ENCODE data around the gene NDRG2.
"Not testable (repeated sequence)": the region's sequence is repeated elsewhere in the genome, so short reads cannot be mapped to it uniquely, and the experiment has no call there.

Gene NDRG2

GRCh38 chr14:21015312-21015711 is 9.5 kb downstream of the NDRG2 start:
- DNase-seq (ENCODE audit: low read depth in 3 of 3, low spot score in 1 of 3), result no peak

- peak; percentile 59 to 70 (median 61) for DNase-seq (ENCODE audit: low read depth in 3 of 3, low spot score in 1 of 3)
Observed at GRCh38 chr14:21014761-21015190, 10.1 kb downstream of the NDRG2 start.

GRCh38 chr14:21011136-21011535 is 13.7 kb downstream of the NDRG2 start:
- DNase-seq (ENCODE audit: low read depth in 3 of 3, low spot score in 1 of 3), result no peak

DNA sequence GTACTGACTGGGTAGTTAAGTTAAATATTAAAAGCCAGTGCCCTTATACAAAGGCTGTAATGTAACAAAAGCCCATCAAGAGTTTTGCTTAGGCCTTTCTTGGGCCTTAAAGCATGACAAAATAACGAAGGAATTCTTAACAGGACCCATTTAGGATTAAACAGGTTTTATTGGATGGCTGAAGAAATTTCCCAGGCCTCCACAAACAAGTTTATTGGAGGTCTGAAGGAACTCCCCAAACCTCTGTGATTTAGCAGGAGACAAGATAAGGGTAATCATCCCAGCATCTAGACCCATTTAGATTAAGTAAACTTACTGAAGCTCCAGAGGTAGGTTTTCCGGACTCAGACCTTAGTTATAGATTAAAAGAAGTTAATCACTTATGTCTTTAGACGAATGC is 15.1 kb downstream of the NDRG2 start:
- DNase-seq (ENCODE audit: low read depth in 3 of 3, low spot score in 1 of 3), result not testable (repeated sequence)

DNA sequence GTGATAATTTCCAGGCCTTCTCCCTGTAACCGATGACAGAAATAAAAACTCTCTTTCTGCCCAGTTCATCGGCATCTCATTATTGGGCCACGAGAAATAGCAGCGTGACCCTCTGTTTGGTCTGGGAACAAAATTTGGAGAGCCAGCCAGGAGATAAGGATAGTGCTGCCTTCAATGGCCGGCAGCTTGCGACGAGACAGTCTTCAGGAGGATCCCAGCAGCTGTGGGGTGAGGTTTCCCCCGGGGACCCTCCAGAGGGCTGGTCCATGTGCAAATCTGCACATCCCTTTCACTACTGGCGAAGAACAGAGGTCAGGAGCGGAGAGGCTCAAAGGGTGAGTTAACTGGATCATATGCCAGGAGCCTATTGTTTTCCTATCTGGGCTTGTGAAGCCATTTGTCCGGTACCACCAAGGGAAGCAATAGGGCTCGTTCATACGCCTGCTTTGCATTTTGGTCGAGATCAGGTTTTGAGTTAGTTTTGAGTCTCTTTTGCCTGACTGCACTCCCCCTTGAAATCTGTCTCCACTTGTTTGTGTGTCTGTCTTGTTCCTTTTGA is 21.0 kb downstream of the NDRG2 start:
- DNase-seq (ENCODE audit: low read depth in 3 of 3, low spot score in 1 of 3), result no peak

DNA sequence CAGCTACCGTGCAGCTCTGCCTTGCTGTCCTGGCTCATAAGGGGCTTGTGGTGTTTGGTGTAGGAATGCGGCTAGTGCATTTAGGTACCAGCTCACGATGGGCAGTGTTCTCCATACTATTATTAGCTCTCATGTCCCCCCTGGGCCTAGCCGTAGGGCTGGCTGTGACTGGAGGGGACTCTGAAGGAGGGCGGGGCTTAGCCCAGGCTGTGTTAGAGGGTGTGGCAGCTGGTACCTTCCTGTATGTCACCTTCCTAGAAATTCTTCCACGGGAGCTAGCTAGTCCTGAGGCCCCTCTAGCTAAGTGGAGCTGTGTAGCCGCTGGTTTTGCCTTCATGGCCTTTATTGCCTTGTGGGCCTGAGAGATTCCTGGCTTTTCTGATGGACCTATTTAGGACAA is 23.6 kb downstream of the NDRG2 start:
- no peak for DNase-seq (ENCODE audit: low read depth in 3 of 3, low spot score in 1 of 3)

DNA sequence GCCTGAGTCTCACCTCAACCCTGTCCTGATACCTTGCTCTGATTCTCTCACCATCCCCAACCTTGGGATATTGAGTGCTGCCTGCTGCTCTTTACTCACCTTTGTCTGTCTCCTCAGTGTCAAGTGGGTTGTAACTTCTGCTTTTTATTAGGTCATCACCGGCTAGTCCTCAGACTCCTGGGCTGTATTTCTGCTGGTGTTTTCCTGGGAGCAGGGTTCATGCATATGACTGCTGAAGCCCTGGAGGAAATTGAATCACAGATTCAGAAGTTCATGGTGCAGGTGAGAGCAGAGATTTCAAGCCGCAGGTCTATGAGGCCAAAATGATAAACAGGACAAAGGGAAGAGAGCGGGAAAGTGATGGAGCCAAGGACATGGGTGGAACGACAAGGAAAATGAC is 25.3 kb downstream of the NDRG2 start:
- DNase-seq (ENCODE audit: low read depth in 3 of 3, low spot score in 1 of 3), result no peak

DNA sequence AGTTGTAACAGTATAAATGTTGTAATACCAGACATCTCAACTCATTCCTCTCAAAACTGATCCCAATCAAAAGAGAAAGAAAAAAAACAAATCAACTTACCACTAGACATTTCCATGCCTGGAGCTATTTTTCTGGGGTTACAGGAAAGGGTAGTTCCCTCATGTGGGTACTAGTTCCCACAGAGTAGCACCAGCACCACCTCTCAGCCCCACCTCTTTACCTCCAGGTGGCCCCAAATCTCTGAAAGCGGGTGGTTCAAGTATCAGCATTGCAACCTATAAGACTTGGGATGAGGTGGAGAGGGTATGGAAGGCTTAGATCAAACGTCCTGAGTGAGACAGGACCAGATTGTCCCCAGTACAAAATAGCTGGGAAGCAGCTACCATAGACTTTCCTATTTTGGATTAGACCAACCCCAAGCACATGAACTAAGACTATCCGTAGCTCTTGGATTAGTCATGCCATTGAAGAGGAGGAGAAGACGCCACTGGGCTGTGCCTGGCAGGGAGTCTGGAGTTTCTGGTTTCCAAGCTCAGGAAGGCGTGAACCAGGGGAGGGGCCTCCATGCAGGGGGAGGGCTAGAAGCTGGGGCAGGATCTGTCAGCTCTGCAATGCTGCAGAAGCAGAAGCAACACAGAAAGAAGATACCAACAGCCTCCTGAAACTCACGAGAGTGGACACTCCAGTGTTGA is 26.0 kb downstream of the NDRG2 start, which contains the start of gene SLC39A2:
Gene SLC39A2, plus strand, starts transcription at position 620 of the 693 bp plus-strand sequence. CDS start 154 bp downstream, outside the sequence.
- no peak for DNase-seq (ENCODE audit: low read depth in 3 of 3, low spot score in 1 of 3)

- no peak for DNase-seq (ENCODE audit: low read depth in 3 of 3, low spot score in 1 of 3)
Observed at GRCh38 chr14:20998139-20998538, 26.7 kb downstream of the NDRG2 start.

DNA sequence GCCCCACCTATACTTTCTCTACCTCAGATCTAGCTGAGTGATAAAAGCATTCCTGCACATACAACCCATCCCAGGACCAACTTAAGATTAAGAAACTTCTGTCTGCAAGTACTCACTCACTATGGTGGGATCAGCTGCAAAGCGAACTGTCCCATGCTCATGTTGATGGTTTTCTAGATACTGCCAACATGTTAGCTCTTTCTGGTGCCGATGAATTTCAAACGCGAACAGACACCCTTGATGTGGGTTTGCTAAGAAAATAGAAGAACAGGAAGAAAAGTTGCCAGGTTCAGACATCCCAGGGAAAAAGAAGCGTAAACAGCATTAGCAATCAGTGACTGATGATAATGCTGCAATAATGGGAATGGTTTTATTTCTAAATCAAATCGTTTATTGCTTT is 27.3 kb downstream of the NDRG2 start:
- no peak for DNase-seq (ENCODE audit: low read depth in 3 of 3, low spot score in 1 of 3)

DNA sequence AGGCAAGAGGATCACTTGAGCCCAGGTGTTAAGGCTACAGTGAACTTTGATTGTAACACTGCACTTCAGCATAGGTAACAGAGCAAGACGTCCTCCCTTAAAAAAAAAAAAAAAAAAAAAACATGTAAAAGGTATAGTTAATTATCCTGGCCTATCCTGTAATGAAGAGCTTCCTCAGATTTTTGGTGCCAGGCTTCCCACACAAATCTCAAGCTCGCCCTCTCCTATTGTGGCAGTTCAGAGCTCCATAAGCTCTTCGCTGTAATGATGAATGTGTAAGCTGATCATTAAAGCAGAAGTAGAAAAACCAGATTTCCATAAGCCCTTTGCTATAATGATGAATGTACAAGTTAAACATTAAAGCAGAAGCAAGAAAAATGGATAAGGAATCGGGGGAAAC is 27.7 kb downstream of the NDRG2 start:
- no peak for DNase-seq (ENCODE audit: low read depth in 3 of 3, low spot score in 1 of 3)

DNA sequence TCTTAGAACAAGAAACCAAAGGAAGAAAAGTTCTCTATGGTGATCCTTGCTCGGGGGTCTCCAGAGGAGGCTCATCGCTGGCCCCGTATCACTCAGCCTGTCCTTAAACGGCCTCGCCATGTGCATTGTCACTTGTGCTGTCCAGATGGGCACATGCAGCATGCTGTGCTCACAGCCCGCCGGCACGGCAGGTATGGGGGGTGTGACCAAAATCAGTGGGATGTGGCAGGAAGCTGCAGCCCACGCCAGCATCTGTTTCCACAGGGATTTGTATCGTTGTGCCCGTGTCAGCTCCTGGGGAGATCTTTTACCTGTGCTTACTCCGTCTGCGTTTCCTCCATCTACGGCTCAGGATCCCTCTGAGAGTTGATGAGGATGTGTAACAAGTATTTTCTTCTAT is 28.3 kb downstream of the NDRG2 start:
- DNase-seq (ENCODE audit: low read depth in 3 of 3, low spot score in 1 of 3), result no peak

- DNase-seq (ENCODE audit: low read depth in 3 of 3, low spot score in 1 of 3), result peak; percentile 44 to 65 (median 57)
Observed at GRCh38 chr14:20989787-20990600, 34.9 kb downstream of the NDRG2 start, which contains the start of gene METTL17. METTL17 (plus strand) TSS chr14:20989980; CDS start chr14:20990003, 23 bp downstream.

GRCh38 chr14:20989471-20989786 is 35.4 kb downstream of the NDRG2 start:
- DNase-seq (ENCODE audit: low read depth in 3 of 3, low spot score in 1 of 3), result no peak

GRCh38 chr14:20988717-20989470 is 36.0 kb downstream of the NDRG2 start:
- DNase-seq (ENCODE audit: low read depth in 3 of 3, low spot score in 1 of 3), result no peak

DNA sequence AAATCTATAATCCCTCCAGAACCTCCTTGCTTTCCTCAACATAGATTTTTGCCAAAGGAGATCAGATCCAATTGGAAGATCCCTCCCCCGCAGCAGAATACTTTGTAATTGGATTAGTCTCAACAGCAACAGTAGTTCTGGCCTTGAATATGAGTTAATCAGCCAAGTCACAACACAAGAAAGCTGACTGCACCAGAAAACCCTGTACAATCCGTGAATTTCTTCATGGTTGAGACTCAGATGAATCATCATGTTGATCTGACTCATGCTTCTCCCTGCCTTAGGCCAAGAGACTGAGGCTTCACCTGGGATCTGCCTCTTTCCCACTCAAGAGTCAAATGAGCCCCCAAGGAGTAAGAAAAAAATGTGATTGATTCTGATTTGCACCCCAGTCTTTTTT is 38.0 kb downstream of the NDRG2 start:
- no peak for DNase-seq (ENCODE audit: low read depth in 3 of 3, low spot score in 1 of 3)

DNA sequence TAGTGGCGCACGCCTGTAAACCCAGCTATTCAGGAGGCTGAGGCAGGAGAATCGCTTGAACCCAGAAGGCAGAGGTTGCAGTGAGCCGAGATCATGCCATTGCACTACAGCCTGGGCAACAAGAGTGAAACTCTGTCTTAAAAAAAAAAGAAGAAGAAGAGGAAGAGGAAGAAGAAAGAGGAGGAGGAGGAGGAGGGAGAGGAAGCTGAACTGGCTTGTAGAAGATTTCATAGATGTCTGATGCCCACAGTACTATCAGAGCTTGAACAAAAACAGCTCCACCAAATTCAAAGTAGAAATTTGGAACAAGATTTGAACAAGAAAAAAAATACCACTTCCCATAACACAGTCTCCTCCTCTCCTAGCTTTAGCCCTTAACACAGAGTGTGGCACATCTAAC is 39.2 kb downstream of the NDRG2 start:
- DNase-seq (ENCODE audit: low read depth in 3 of 3, low spot score in 1 of 3), result not testable (repeated sequence)

GRCh38 chr14:20982646-20983369 is 42.1 kb downstream of the NDRG2 start:
- DNase-seq (ENCODE audit: low read depth in 3 of 3, low spot score in 1 of 3), result no peak

GRCh38 chr14:20980906-20981305 is 44.0 kb downstream of the NDRG2 start:
- DNase-seq (ENCODE audit: low read depth in 3 of 3, low spot score in 1 of 3), result no peak

DNA sequence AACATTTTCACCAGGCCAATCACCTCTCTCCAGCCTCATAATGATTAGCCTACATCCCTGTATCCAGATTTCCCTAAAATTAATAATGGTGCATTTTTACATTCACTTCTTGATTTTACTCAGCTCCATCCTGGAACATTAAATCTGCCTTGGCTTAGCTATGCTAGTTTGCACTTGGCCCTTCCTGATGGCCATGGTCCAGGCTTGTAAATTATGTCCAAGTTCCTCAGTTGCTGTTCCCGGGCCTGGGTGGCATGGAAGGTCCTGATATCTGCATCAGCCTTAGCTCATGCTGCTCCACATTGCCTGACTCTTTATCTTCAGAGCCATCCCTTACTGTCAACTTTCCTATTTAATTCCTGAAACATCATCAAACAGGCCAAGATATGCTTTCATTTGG is 46.2 kb downstream of the NDRG2 start:
- DNase-seq (ENCODE audit: low read depth in 3 of 3, low spot score in 1 of 3), result no peak

DNA sequence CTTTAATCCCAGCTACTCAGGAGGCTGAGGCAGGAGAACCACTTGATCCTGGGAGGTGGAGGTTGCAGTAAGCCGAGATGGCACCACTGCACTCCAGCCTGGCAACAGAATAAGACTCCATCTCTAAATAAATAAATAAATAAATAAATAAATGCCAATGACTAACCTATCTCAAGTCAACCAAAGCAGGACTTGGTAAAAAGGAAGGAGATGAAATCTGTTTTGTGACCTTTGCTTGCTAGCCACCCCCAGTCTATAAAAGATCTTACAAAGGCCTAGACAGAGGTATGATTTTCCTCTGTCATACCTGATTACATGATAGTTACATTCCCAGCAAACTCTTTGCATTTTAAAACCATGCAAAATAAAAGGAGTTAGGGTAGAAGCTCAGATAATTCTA is 48.6 kb downstream of the NDRG2 start:
- DNase-seq (ENCODE audit: low read depth in 3 of 3, low spot score in 1 of 3), result no peak
